Left lung (tissue), 10 donors: Measurements from ENCODE around the gene PLEKHA7. TPM values are rescaled to one million over a fixed set of nuclear protein-coding genes. Genes with fewer than 3 reads are reported as not detected.

Experiments
- ATAC-seq: fragments of 200-7000 bp; cut with Tn5 transposase; one replicate; pipeline ENCODE4 v1.9.1; 2020; ENCODE audit warnings: moderate library complexity
- DNase-seq, 4 donors: peaks; one replicate each; pipeline ENCODE4 v3.0.0-alpha.2; 2013 to 2020
- H3K27ac ChIP-seq, 2 donors: fragments of 200-600 bp; sonication (generic) in 1 of 2; one replicate each; pipeline versions ENCODE4 v1.5.0 to v1.8.0; 2020 to 2021
- H3K27me3 ChIP-seq, 2 donors: fragments of 200-600 bp; sonication (generic) in 1 of 2; one replicate each; pipeline versions ENCODE4 v1.5.0 to v1.8.0; 2020 to 2021
- H3K36me3 ChIP-seq, 2 donors: fragments of 200-600 bp; sonication (generic) in 1 of 2; one replicate each; pipeline versions ENCODE4 v1.5.0 to v1.8.0; 2020 to 2021
- H3K4me1 ChIP-seq, 2 donors: fragments of 200-600 bp; one replicate each; pipeline ENCODE4 v1.8.0; 2021
- H3K4me3 ChIP-seq, 2 donors: fragments of 200-600 bp; sonication (generic) in 1 of 2; one replicate each; pipeline versions ENCODE4 v1.5.0 to v1.8.0; 2020 to 2021; ENCODE audit warnings: mild to moderate bottlenecking in 1 of 2
- H3K9me3 ChIP-seq, 2 donors: fragments of 200-600 bp; sonication (generic) in 1 of 2; one replicate each; pipeline versions ENCODE4 v1.5.0 to v1.8.0; 2020 to 2021
- intact Hi-C, 2 donors: fragments of 100-400 bp; cut with DNase I; formaldehyde crosslinking; loops; one replicate each; pipeline versions ENCODE4 v1.11.2 to v1.14.2; 2022
- polyA plus RNA-seq, 6 donors: library from polyadenylated mRNA; unstranded; fragments of 120-200 nt; gene quantifications; one replicate each; pipeline ENCODE4 v1.2.1, GENCODE V29; 2013; ENCODE audit not compliant: insufficient read length in 6 of 6
- total RNA-seq, 2 donors: library from RNA; stranded (reverse); fragmentation: NEBNext Ultra II Directional; extraction: Animal tissue kit (Norgen Biotek cat#: 25700); gene quantifications; one replicate each; pipeline ENCODE4 v1.2.1, GENCODE V29; 2021
- TF ChIP-seq, protein P1 (sequence below), 2 donors: fragments of 200-600 bp; sonication (generic) in 1 of 2; IDR thresholded peaks; one replicate each; pipeline versions ENCODE4 v1.5.0 to v1.8.0; 2021; ENCODE audit warnings: antibody characterized with exemption in 2 of 2
- donor health status: DM: no; HTN: yes; CAD: no.
- donor health status: DM: no; HTN: no; CAD: no.

Gene PLEKHA7
- total and polyA plus RNA-seq, 8 donors, result 24.4 to 33.7 (median 29.6) TPM

DNA sequence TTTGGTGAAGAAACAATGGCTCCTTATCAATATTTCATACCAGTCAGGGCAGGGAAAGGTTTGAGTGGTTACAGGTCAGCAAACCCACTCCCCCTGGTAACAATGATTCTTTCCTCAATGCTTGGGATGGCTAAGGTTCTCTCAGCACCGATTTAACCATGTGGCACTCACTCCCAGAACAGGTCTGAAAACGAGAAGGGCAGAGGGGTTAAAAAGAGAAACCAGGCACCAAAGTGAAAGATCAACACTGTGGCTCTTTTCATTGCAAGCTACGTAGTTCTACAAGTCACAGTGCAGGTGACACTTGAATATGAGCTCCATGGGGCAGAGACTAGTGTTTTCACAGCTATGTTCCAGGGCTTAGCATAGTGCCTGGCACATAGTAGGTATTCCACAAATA, 132.4 kb downstream of the PLEKHA7 start:
- Histone ChIP-seq H3K27ac (no peak overlapping the region), H3K36me3 (no peaks in the 10 kb centered on the region), H3K4me3 (no peak overlapping the region), H3K4me1 (peaks cover 0 to 7% of the 10 kb centered on the region in 2 donors), H3K27me3 (no peaks in the 10 kb centered on the region), H3K9me3 (no peaks in the 10 kb centered on the region)
- TF ChIP-seq, protein P1, sequence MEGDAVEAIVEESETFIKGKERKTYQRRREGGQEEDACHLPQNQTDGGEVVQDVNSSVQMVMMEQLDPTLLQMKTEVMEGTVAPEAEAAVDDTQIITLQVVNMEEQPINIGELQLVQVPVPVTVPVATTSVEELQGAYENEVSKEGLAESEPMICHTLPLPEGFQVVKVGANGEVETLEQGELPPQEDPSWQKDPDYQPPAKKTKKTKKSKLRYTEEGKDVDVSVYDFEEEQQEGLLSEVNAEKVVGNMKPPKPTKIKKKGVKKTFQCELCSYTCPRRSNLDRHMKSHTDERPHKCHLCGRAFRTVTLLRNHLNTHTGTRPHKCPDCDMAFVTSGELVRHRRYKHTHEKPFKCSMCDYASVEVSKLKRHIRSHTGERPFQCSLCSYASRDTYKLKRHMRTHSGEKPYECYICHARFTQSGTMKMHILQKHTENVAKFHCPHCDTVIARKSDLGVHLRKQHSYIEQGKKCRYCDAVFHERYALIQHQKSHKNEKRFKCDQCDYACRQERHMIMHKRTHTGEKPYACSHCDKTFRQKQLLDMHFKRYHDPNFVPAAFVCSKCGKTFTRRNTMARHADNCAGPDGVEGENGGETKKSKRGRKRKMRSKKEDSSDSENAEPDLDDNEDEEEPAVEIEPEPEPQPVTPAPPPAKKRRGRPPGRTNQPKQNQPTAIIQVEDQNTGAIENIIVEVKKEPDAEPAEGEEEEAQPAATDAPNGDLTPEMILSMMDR (IDR thresholded peaks at IDR 0.05), result no peak
- ATAC-seq, result peak; percentile 15
- intact Hi-C loops, result no loop called here
- no peak for DNase-seq

DNA sequence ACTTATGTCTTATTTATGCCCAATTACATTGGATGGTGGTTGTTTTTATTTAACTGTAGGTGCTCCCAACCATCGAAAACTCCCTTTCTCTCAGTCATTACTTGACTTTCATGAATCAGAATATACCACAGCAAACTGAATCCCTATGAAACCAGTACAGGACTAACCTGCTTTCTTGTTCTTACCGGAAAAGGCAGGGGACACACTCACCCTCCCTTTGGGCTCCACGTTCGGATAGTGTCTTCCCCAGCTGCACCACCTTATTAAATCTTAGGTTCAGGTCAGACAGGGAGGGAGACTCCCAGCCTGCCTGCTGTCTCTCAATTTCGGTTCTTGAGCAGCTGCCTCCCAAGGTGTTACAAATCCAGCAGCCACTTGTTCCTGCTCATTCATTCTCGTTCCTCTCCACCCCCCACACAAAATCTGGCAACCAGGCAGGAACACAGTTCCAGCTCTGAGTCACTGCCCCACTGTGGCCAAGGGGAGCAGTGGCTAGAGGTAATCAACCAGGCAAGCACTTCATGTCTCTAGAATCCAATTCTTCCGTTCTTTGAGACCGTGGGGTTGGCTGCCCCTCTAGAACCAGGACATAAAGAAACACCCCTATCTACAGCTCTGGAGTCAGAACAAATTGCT, 133.0 kb downstream of the PLEKHA7 start:
- Histone ChIP-seq H3K4me3 (no peak overlapping the region), H3K36me3 (no peaks in the 10 kb centered on the region), H3K27ac (peak overlapping the region in 1 of 2 donors; percentile 15), H3K4me1 (peaks cover 0 to 7% of the 10 kb centered on the region in 2 donors), H3K9me3 (no peaks in the 10 kb centered on the region), H3K27me3 (no peaks in the 10 kb centered on the region)
- TF ChIP-seq, protein P1 (IDR thresholded peaks at IDR 0.05), result no peak
- intact Hi-C loops, result no loop called here
- DNase-seq, result peak in 2 of 4 donors; percentile 38 to 77
- peak; percentile 87 for ATAC-seq

DNA sequence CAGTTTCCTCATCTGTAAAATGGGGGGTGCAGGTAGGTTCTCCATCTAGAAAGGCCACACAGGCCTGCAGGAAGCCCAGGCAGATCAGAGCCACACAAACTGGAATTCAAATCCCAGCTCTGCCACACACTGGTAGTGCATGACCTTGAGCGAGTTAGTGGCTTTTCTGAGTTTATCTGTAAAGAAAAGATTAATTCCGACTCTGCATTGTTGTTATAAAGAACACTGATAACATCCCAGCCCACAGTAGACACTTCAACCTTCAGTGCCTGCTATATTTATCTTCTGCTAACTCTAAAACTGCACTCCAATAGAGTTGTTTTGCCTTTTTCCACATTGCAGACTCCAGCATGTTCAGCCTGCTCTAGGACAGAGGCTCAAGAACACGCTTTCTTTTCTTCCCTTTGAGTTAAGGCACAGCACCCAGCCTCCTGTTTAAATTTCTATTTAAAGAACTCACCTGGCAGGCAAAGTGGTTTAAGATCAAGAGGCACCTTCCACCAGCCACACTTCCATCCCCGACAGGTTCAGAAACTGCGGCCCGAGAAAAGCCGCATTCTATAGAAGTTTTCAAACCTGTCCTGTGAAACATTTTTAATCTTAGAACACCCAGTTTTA, 133.9 kb downstream of the PLEKHA7 start:
- peak overlapping the region in 1 of 2 donors; percentile 15 for H3K27ac ChIP-seq
- peaks cover 0 to 7% of the 10 kb centered on the region in 2 donors for H3K4me1 ChIP-seq
- TF ChIP-seq, protein P1 (IDR thresholded peaks at IDR 0.05), result no peak
- no peak overlapping the region for H3K4me3 ChIP-seq
- peak in 1 of 4 donors; percentile 25 for DNase-seq
- H3K27me3 ChIP-seq, result no peaks in the 10 kb centered on the region
- peak; percentile 60 for ATAC-seq
- intact Hi-C loops, result no loop called here
- H3K36me3 ChIP-seq, result no peaks in the 10 kb centered on the region
- no peaks in the 10 kb centered on the region for H3K9me3 ChIP-seq

DNA sequence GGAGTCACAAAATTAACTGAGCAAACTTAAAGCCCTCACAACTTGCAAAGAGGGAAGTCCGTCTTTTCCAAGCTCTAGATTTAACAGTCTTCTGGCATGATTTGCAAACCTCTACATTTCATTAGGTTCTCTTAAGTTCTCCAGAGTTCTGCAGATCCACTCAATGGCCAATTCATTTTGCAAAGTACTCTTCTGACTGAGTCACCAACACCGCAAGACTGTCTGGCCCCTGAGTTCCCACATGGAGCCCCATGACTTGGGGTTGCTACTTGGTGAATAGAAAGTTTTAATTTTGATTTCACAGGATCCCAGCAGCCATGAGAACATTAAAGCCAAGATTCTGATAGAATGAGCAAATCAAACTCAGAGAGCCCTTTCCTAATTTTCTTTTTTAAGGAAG, 134.5 kb downstream of the PLEKHA7 start:
- H3K27ac ChIP-seq, result peak overlapping the region in 1 of 2 donors; percentile 15
- no peaks in the 10 kb centered on the region for H3K27me3 ChIP-seq
- intact Hi-C loops, result no loop called here
- peaks cover 0 to 7% of the 10 kb centered on the region in 2 donors for H3K4me1 ChIP-seq
- TF ChIP-seq, protein P1 (IDR thresholded peaks at IDR 0.05), result no peak
- ATAC-seq (peak; percentile 68), DNase-seq (no peak)
- no peaks in the 10 kb centered on the region for H3K9me3 ChIP-seq
- H3K4me3 ChIP-seq, result no peak overlapping the region
- H3K36me3 ChIP-seq, result no peaks in the 10 kb centered on the region

DNA sequence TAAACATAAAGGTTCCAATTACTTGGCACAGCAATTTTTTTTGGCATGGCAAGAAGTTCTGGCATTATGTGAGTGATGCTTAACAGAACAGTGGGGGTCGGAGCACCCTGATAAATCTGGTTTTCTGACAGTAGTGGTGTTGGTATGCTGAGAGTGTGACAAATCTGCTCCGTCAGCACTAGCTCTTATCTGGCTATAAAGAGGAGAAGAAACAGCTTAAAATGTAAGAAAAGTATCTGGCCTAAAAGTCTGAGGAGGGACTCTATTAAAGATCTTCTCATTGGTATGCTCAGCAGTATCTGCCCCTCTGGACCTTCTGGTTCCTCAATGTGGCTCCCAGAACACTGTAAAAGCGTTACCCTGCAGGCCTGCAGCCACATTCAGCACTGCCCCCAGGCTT, 137.4 kb downstream of the PLEKHA7 start:
- intact Hi-C loops, result no loop called here
- H3K4me3 ChIP-seq, result no peak overlapping the region
- H3K9me3 ChIP-seq, result no peaks in the 10 kb centered on the region
- ATAC-seq (no peak), DNase-seq (no peak)
- H3K4me1 ChIP-seq, result peaks cover 0 to 7% of the 10 kb centered on the region in 2 donors
- no peak overlapping the region for H3K27ac ChIP-seq
- no peaks in the 10 kb centered on the region for H3K36me3 ChIP-seq
- H3K27me3 ChIP-seq, result no peaks in the 10 kb centered on the region
- TF ChIP-seq, protein P1 (IDR thresholded peaks at IDR 0.05), result no peak
